ENCODE results near the gene REEP3.

REEP3 gene

GRCh38 chr10:63506554-63506953 lies 14.6 kb upstream of the REEP3 start:
- DNase-seq (ENCODE audit: low read depth in 2 of 2): no peak

GRCh38 chr10:63515002-63515763 lies 6.0 kb upstream of the REEP3 start:
- DNase-seq (ENCODE audit: low read depth in 2 of 2): peak in 1 of 2 donors; percentile 7

GRCh38 chr10:63516207-63516606 lies 5.0 kb upstream of the REEP3 start:
- DNase-seq (ENCODE audit: low read depth in 2 of 2): no peak

GRCh38 chr10:63518690-63519288 lies 2.4 kb upstream of the REEP3 start:
- no peak for DNase-seq (ENCODE audit: low read depth in 2 of 2)

- peak; percentile 40 to 42 for DNase-seq (ENCODE audit: low read depth in 2 of 2)
Observed at GRCh38 chr10:63521416-63522276, 445 bp downstream of the REEP3 start.

- DNase-seq (ENCODE audit: low read depth in 2 of 2): no peak
Observed at GRCh38 chr10:63522277-63522687, 1.1 kb downstream of the REEP3 start.

GRCh38 chr10:63522995-63523394 lies 1.8 kb downstream of the REEP3 start:
- DNase-seq (ENCODE audit: low read depth in 2 of 2): no peak

- no peak for DNase-seq (ENCODE audit: low read depth in 2 of 2)
Observed at GRCh38 chr10:63525021-63525420, 3.8 kb downstream of the REEP3 start.

GRCh38 chr10:63527401-63527800 lies 6.2 kb downstream of the REEP3 start:
- DNase-seq (ENCODE audit: low read depth in 2 of 2): no peak

- no peak for DNase-seq (ENCODE audit: low read depth in 2 of 2)
Observed at GRCh38 chr10:63528084-63528744, 7.0 kb downstream of the REEP3 start.

- no peak for DNase-seq (ENCODE audit: low read depth in 2 of 2)
Observed at GRCh38 chr10:63530409-63530808, 9.2 kb downstream of the REEP3 start.

GRCh38 chr10:63534723-63535122 lies 13.5 kb downstream of the REEP3 start:
- no peak for DNase-seq (ENCODE audit: low read depth in 2 of 2)

GRCh38 chr10:63536698-63537097 lies 15.5 kb downstream of the REEP3 start:
- no peak for DNase-seq (ENCODE audit: low read depth in 2 of 2)

GRCh38 chr10:63537536-63537935 lies 16.3 kb downstream of the REEP3 start:
- DNase-seq (ENCODE audit: low read depth in 2 of 2): no peak

- no peak for DNase-seq (ENCODE audit: low read depth in 2 of 2)
Observed at GRCh38 chr10:63539377-63539776, 18.2 kb downstream of the REEP3 start.

- no peak for DNase-seq (ENCODE audit: low read depth in 2 of 2)
Observed at GRCh38 chr10:63539994-63540393, 18.8 kb downstream of the REEP3 start.

- DNase-seq (ENCODE audit: low read depth in 2 of 2): no peak
Observed at GRCh38 chr10:63542835-63543575, 21.8 kb downstream of the REEP3 start.

GRCh38 chr10:63543576-63543962 lies 22.4 kb downstream of the REEP3 start:
- DNase-seq (ENCODE audit: low read depth in 2 of 2): no peak

- no peak for DNase-seq (ENCODE audit: low read depth in 2 of 2)
Observed at GRCh38 chr10:63544418-63544817, 23.2 kb downstream of the REEP3 start.

GRCh38 chr10:63547628-63548360 lies 26.6 kb downstream of the REEP3 start:
- no peak for DNase-seq (ENCODE audit: low read depth in 2 of 2)

- no peak for DNase-seq (ENCODE audit: low read depth in 2 of 2)
Observed at GRCh38 chr10:63548860-63549259, 27.7 kb downstream of the REEP3 start.

Data from stimulated activated CD4-positive, alpha-beta T cell treated with anti-CD3 and anti-CD28 coated beads, Interleukin-4, amount 100 ng/mL, for 48 hours (primary cell).